Stomach (tissue), 9 donors: ENCODE measurements around the gene KRR1. TPM values are rescaled to one million over a fixed set of nuclear protein-coding genes. Genes with fewer than 3 reads are reported as not detected.
"Not testable (repeated sequence)": the region's sequence is repeated elsewhere in the genome, so short reads cannot be mapped to it uniquely, and the experiment has no call there.

Source experiments
- DNase-seq, 2 donors: peaks; one replicate each; pipeline versions ENCODE4 v3.0.0 to v3.0.0-alpha.2; 2013 to 2019
- H3K27ac ChIP-seq, 5 donors: fragments of 200-600 bp in 4 of 5; sonication (generic) in 4 of 5; one replicate each; pipeline ENCODE4 v1.5.1; 2013 to 2019; ENCODE audit warnings: mild to moderate bottlenecking in 1 of 5, moderate library complexity in 1 of 5
- H3K27me3 ChIP-seq, 3 donors: fragments of 200-600 bp; sonication (generic); one replicate each; pipeline ENCODE4 v1.5.1; 2017 to 2019; ENCODE audit warnings: mixed run types in 1 of 3
- H3K36me3 ChIP-seq, 4 donors: fragments of 200-600 bp; sonication (generic); 1 replicate in 3 of 4; 2 replicates in 1 of 4; pipeline ENCODE4 v1.5.1; 2016 to 2019
- H3K4me1 ChIP-seq, 4 donors: fragments of 200-600 bp; sonication (generic); one replicate each; pipeline ENCODE4 v1.5.1; 2016 to 2019
- H3K4me3 ChIP-seq, 4 donors: fragments of 200-600 bp; sonication (generic) in 3 of 4; one replicate each; pipeline ENCODE4 v1.5.1; 2016 to 2019; ENCODE audit warnings: mild to moderate bottlenecking in 1 of 4
- H3K9me3 ChIP-seq, 4 donors: fragments of 200-600 bp; sonication (generic); one replicate each; pipeline ENCODE4 v1.5.1; 2016 to 2019
- EP300 ChIP-seq: sonication (generic); formaldehyde crosslinking; IDR thresholded peaks from one replicate; pipeline ENCODE4 v1.6.1; 2017; ENCODE audit warnings: antibody characterized with exemption
- POLR2A ChIP-seq, 4 donors: fragments of 450-650 bp; IDR thresholded peaks; one replicate each; pipeline ENCODE4 v1.6.1; 2016; ENCODE audit warnings: antibody characterized with exemption in 4 of 4, control low read depth in 2 of 4, mild to moderate bottlenecking in 1 of 4, moderate library complexity in 1 of 4
- POLR2AphosphoS5 ChIP-seq, 3 donors: sonication (generic); formaldehyde crosslinking; IDR thresholded peaks; one replicate each; pipeline ENCODE4 v1.6.1; 2016; ENCODE audit warnings: antibody characterized with exemption in 3 of 3
- WGBS, 5 donors: extraction: QIAGEN DNeasy Blood & Tissue Kit in 3 of 5; methylation state at CpG; one replicate each; pipeline versions ENCODE4 v1.1.5 to v1.1.7; 2013 to 2018; 5-methylcytosine and 5-hydroxymethylcytosine counted together
- intact Hi-C: fragments of 100-400 bp; cut with DNase I; formaldehyde crosslinking; loops from one replicate; pipeline ENCODE4 v1.15.1; 2023; ENCODE audit warnings: low total_unique reads
- polyA plus RNA-seq, 3 donors: library from polyadenylated mRNA; stranded (reverse); fragments of 200-250 nt; gene quantifications; one replicate each; pipeline ENCODE4 v1.2.3, GENCODE V29; 2013
- total RNA-seq, 5 donors: library from RNA; depleted of rRNA; stranded (reverse); fragments of >200 nt; gene quantifications; one replicate each; pipeline versions ENCODE4 v1.1.0 to v1.2.3, GENCODE V29; 2014 to 2016
- TF ChIP-seq, protein P1 (sequence below), 7 experiments: fragments of 450-650 bp in 4 of 7; fragments of 200-600 bp in 3 of 7; sonication (generic) in 3 of 7; IDR thresholded peaks; one replicate each; pipeline ENCODE4 v1.5.1; 2016 to 2019; ENCODE audit warnings: antibody characterized with exemption in 7 of 7, control low read depth in 2 of 7, mild to moderate bottlenecking in 1 of 7
- donor health status: healthy with polysubstance abuse.
- donor health status: Bipolar disorder and iron deficiency.
- donor health status: healthy.

The KRR1 gene
- total and polyA plus RNA-seq, 8 donors = 7.2 to 45.5 (median 13.0) TPM

DNA sequence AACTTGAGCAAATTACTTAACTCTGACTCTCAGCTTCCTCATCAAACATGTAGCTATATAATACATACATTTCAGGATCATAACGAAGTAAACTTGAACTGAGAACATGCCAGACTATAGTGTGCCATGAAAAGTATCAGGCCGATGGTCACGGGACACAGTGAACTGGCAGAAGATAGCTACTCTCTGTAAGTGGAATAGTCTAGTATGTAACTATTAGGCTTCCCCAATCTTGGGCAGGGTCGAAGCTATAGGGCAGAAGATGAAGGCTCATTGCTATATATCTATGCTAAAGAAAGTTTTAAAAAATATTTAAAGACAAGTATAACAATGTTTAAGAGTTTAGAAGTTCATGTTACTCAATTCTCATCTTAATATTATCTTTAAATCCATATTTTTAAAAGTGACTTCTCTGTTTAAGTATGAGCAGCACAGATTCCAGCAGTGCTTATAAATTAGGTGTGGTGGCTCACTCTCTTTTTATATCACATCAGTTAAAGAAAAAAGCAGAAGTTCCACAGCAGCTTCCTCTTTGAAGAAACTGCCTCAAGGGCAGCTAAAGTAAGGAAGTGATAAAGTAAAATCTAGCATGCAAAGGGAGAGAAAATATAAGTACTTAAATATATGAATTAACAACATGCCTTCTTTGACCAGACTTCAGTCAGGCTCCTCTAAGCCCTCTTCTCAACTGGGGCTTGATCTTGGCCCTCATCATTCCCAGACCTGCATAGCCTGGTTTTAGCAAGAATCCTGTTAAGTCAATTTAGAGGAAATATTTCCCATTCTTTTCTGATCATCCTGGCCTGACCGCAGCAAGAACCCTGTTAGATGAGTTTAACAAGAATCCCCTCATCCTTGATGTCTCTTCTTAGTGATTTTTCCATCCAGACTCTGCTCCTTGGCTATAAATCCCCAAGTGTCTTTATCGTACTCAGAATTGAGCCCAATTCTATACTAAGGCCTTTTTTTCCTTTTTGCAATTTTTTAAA lies 39.2 kb downstream of the KRR1 start:
- no peak overlapping the region for H3K4me3 ChIP-seq
- no peaks in the 10 kb centered on the region for H3K4me1 ChIP-seq
- 78 to 88% (median 86%) methylated on average over 6 of the region's 6 CpGs for WGBS, 5 donors

DNA sequence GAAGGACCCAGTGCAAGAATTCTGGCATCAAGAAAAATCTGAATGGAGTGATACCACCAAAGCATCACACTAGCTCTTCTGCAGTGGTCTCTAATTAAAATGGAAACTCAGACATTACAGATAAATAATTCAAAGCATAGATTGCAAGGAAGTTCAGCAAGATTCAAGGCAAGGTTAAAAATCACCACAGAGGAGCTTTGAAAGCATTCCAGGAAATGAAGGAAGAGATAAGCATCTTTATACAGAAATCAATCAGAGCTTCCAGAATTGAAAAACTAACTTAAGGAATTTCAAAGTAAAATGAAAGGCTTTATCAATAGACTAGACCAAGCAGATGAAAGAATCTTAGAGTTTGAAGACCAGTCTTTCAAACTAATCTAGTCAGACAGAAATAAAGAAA lies 51.2 kb downstream of the KRR1 start:
- Histone ChIP-seq H3K4me3 (no peak overlapping the region), H3K27me3 (no peaks in the 10 kb centered on the region), H3K27ac (no peak overlapping the region), H3K9me3 (peaks cover under 1 to 32% (median 16%) of the 10 kb centered on the region in 4 donors), H3K36me3 (no peaks in the 10 kb centered on the region), H3K4me1 (no peaks in the 10 kb centered on the region)
- no peak for TF ChIP-seq POLR2AphosphoS5 (IDR thresholded peaks at IDR 0.05)
- no peak for TF ChIP-seq POLR2A (IDR thresholded peaks at IDR 0.05)
- no peak for TF ChIP-seq EP300
- TF ChIP-seq, protein P1, sequence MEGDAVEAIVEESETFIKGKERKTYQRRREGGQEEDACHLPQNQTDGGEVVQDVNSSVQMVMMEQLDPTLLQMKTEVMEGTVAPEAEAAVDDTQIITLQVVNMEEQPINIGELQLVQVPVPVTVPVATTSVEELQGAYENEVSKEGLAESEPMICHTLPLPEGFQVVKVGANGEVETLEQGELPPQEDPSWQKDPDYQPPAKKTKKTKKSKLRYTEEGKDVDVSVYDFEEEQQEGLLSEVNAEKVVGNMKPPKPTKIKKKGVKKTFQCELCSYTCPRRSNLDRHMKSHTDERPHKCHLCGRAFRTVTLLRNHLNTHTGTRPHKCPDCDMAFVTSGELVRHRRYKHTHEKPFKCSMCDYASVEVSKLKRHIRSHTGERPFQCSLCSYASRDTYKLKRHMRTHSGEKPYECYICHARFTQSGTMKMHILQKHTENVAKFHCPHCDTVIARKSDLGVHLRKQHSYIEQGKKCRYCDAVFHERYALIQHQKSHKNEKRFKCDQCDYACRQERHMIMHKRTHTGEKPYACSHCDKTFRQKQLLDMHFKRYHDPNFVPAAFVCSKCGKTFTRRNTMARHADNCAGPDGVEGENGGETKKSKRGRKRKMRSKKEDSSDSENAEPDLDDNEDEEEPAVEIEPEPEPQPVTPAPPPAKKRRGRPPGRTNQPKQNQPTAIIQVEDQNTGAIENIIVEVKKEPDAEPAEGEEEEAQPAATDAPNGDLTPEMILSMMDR (IDR thresholded peaks at IDR 0.05) = no peak
- no peak for DNase-seq
- intact Hi-C loops = no loop called here

More for the DNA sequence above, 39.2 kb downstream of the KRR1 start:
- no peaks in the 10 kb centered on the region for H3K27me3 ChIP-seq
- intact Hi-C loops = no loop called here
- no peak for DNase-seq
- no peak for TF ChIP-seq EP300
- H3K27ac ChIP-seq = no peak overlapping the region
- H3K9me3 ChIP-seq = no peaks in the 10 kb centered on the region
- H3K36me3 ChIP-seq = no peaks in the 10 kb centered on the region

DNA sequence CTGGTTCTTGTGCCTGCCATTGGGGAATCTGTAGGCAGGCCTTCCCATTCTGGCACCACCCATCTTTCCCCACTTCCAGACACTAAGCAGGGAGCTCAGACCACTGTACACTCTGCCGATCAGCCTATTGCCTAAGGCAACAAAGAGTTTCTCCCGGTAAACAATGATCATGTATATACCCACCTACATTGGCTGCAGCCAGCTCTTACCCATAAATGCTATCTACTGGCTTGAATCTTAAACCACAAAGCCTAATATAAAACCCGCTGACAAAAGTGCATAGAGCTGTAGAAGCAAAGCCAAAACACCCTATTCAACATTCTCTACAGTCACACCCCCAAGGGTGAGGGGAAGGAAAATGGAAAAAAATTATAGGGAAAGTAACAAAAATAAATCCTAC lies 51.7 kb downstream of the KRR1 start:
- 88 to 93% (median 90%) methylated on average over 3 of the region's 3 CpGs for WGBS, 5 donors
- no peaks in the 10 kb centered on the region for H3K4me1 ChIP-seq
- TF ChIP-seq, protein P1 (IDR thresholded peaks at IDR 0.05) = no peak
- TF ChIP-seq EP300 = no peak
- H3K27me3 ChIP-seq = no peaks in the 10 kb centered on the region
- intact Hi-C loops = no loop called here
- H3K36me3 ChIP-seq = no peaks in the 10 kb centered on the region
- no peak overlapping the region for H3K27ac ChIP-seq
- no peak overlapping the region for H3K4me3 ChIP-seq
- H3K9me3 ChIP-seq = peaks cover 0 to 27% (median 16%) of the 10 kb centered on the region in 4 donors
- no peak for DNase-seq

DNA sequence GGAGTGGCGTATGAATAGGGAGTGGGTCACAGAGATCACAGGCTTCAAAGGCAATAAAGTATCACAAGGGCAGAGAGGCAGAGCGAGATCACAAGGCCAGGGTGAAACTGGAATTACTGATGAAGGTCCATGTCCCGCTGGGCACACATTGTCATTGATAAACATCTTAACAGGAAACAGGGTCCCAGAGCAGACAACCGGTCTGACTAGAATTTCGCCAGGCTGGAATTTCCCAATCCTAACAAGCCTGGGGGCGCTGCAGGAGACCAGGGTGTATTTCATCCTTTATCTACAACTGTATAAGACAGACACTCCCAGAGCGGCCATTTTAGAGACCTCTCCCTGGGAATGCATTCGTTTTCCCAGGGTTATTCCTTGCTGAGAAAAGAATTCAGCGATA lies 53.5 kb downstream of the KRR1 start:
- H3K27me3 ChIP-seq, H3K36me3 ChIP-seq, H3K4me1 ChIP-seq, H3K4me3 ChIP-seq, DNase-seq, intact Hi-C loops, H3K27ac ChIP-seq: not testable (repeated sequence)
- WGBS, 5 donors = 77 to 83% (median 81%) methylated on average over 9 of the region's 9 CpGs
- H3K9me3 ChIP-seq = peaks cover 0 to 16% (median 9%) of the 10 kb centered on the region in 4 donors

DNA sequence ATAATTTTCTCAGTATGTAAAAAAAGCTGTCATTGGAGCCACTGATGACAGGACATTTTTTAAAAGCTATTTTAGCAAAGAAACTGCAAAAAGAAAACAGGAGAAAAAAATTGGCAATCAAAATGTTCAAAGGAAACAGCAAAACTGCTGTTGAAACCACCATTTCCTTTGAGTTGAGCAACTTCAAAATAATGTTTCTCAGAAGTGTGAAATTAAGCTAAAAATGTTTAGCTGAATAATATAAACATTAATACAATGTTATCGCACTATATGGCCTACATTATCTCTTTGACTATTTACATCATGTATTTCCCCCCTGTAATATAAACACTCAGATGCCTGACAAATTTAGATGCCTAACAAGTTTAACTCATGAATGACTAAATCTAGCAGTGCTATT lies 54.2 kb downstream of the KRR1 start:
- no peak for DNase-seq

More for the DNA sequence above, 54.2 kb downstream of the KRR1 start:
- Histone ChIP-seq H3K9me3 (peaks cover 0 to 16% (median 9%) of the 10 kb centered on the region in 4 donors), H3K4me1 (no peaks in the 10 kb centered on the region), H3K4me3 (no peak overlapping the region), H3K27me3 (no peaks in the 10 kb centered on the region), H3K36me3 (no peaks in the 10 kb centered on the region), H3K27ac (no peak overlapping the region)
- TF ChIP-seq POLR2A (IDR thresholded peaks at IDR 0.05) (no peak), POLR2AphosphoS5 (IDR thresholded peaks at IDR 0.05) (no peak), EP300 (no peak)
- TF ChIP-seq, protein P1 (IDR thresholded peaks at IDR 0.05) = no peak
- intact Hi-C loops = no loop called here
- WGBS, 5 donors = 30 to 58% (median 51%) methylated on average over 1 of the region's 1 CpG
